ENCODE results near the gene SCARB1. TPM values are rescaled to one million over a fixed set of nuclear protein-coding genes. Genes with fewer than 3 reads are reported as not detected.
A peak's percentile ranks its signal among the peaks of the same experiment; 100 is the strongest.

The SCARB1 gene
- total and polyA plus RNA-seq, 9 of the 15 experiments (the other 6 are each of a cell fraction or from before 2014, with no cell fraction given): 0.56 to 157 (median 52.8) TPM

DNA sequence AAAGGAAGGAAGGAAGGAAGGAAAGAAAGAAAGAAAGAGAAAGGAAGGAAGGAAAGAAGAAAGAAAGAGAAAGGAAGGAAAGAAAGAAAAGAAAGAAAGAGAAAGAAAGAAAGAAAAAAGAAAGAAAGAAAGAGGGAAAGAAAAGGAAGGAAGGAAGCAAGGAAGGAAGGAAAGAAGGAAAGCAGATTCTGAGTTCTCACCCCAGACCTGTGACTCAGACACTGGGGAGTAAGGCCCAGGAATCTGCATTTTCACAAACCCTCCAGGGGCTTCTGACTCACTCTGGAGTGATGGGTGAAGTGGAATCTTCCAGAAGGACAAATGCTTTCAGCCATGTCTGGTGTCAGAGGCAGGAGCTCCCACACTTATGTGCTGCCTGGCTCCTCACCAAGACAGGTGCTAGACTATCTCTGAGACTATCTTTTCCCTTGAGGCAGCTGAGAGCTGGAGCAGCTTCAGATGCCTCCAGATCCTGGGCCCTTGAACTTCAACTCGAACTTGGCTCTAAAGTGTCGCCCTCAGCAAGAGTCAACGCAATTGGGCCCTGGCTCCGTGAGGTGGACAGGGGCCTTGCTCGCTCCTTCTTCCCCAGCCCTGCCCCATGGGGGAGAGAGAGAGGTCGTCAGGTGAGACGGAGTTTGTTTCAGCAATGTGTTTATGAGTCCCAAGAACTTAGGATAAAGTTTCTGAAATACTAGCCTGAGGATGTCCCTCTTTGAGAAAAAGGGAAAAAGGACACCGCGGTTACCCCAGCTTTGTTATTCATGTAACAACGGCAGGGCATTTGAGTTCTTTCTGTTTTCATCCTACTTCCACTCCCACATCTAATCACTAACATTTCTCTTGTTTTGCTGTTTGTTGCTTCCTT, 19.8 kb upstream of the SCARB1 start (continued):
- TF ChIP-seq, protein P1, sequence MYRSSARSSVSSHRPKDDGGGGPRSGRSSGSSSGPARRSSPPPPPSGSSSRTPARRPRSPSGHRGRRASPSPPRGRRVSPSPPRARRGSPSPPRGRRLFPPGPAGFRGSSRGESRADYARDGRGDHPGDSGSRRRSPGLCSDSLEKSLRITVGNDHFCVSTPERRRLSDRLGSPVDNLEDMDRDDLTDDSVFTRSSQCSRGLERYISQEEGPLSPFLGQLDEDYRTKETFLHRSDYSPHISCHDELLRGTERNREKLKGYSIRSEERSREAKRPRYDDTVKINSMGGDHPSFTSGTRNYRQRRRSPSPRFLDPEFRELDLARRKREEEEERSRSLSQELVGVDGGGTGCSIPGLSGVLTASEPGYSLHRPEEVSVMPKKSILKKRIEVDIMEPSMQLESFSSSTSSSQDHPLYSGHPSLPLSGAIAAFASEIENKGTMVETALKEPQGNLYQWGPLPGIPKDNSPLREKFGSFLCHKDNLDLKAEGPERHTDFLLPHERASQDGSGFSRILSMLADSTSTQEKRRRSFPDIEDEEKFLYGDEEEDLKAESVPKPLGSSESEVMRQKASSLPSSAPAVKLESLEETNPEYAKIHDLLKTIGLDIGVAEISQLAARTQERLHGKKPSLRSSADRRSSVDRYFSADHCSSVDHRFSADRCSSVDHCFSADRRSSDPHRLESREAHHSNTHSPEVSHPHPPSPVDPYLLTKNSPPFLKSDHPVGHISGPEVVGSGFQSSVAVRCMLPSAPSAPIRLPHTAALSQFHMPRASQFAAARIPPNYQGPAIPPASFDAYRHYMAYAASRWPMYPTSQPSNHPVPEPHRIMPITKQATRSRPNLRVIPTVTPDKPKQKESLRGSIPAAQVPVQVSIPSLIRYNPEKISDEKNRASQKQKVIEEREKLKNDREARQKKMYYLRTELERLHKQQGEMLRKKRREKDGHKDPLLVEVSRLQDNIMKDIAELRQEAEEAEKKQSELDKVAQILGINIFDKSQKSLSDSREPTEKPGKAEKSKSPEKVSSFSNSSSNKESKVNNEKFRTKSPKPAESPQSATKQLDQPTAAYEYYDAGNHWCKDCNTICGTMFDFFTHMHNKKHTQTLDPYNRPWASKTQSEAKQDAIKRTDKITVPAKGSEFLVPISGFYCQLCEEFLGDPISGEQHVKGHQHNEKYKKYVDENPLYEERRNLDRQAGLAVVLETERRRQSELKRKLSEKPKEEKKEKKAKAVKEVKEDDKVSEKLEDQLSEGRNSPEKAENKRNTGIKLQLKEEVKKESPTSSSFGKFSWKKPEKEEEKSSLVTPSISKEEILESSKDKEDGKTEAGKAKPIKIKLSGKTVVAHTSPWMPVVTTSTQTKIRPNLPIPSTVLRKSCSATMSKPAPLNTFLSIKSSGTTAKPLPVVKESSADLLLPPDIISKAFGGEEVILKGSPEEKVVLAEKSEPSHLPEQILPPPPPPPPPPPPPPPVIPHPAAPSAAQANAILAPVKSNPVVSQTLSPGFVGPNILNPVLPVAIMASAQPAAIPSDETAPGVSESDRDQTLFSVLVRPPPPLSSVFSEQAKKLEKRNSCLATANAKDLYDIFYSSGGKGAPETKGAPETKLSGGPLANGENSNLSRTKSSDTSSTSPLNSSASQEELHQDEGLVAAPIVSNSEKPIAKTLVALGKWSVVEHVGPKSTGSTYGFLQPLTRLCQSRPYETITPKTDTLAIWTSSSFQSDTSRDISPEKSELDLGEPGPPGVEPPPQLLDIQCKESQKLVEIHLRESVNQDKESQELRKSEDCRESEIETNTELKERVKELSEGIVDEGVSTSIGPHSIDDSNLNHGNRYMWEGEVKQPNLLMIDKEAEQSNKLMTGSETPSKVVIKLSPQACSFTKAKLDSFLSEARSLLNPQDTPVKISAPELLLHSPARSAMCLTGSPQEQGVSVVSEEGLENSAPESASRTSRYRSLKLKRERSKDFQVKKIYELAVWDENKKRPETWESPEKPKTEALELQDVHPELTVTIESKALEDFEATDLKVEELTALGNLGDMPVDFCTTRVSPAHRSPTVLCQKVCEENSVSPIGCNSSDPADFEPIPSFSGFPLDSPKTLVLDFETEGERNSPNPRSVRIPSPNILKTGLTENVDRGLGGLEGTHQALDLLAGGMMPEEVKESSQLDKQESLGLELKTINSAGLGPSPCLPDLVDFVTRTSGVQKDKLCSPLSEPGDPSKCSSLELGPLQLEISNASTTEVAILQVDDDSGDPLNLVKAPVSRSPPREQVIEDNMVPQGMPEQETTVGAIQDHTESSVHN (IDR thresholded peaks at IDR 0.05; ENCODE audit: borderline replicate concordance in 1 of 2, low read depth in 1 of 2): no peak
- TF ChIP-seq THRAP3 (IDR thresholded peaks at IDR 0.05; ENCODE audit: borderline replicate concordance) (0 out of 2 replicates have a peak, but pooled peaks have one; percentile 49), MTA3 (IDR thresholded peaks at IDR 0.05; ENCODE audit: borderline replicate concordance) (no peak), TEAD2 (tag; IDR thresholded peaks at IDR 0.05) (no peak), SAP30 (IDR thresholded peaks at IDR 0.05; ENCODE audit: borderline replicate concordance, insufficient read depth, low read depth, low read length, poor library complexity, severe bottlenecking) (no peak), KLF10 (CRISPR knock-in tag; IDR thresholded peaks at IDR 0.05) (no peak), JUN (IDR thresholded peaks at IDR 0.05; ENCODE audit: borderline replicate concordance, low read depth, low read length) (peak; percentile 71), JUN (CRISPR knock-in tag; IDR thresholded peaks at IDR 0.05; ENCODE audit: borderline replicate concordance) (no peak), SMARCC2 (IDR thresholded peaks at IDR 0.05; ENCODE audit: low read depth) (peak; percentile 40; the same call in 1 of the 2 replicates), GATAD2A (IDR thresholded peaks at IDR 0.05) (peak; percentile 90), CSDE1 (IDR thresholded peaks at IDR 0.05) (peak in 1 of 2 experiments; percentile 77; a peak in 1 of 4 replicates), NBN (IDR thresholded peaks at IDR 0.05; ENCODE audit: low read depth) (0 out of 2 replicates have a peak, but pooled peaks have one; percentile 65), GABPB1 (CRISPR knock-in tag; IDR thresholded peaks at IDR 0.05) (no peak), ARHGAP35 (IDR thresholded peaks at IDR 0.05; ENCODE audit: partially characterized antibody) (peak; percentile 80)
- TF ChIP-seq, protein P2, sequence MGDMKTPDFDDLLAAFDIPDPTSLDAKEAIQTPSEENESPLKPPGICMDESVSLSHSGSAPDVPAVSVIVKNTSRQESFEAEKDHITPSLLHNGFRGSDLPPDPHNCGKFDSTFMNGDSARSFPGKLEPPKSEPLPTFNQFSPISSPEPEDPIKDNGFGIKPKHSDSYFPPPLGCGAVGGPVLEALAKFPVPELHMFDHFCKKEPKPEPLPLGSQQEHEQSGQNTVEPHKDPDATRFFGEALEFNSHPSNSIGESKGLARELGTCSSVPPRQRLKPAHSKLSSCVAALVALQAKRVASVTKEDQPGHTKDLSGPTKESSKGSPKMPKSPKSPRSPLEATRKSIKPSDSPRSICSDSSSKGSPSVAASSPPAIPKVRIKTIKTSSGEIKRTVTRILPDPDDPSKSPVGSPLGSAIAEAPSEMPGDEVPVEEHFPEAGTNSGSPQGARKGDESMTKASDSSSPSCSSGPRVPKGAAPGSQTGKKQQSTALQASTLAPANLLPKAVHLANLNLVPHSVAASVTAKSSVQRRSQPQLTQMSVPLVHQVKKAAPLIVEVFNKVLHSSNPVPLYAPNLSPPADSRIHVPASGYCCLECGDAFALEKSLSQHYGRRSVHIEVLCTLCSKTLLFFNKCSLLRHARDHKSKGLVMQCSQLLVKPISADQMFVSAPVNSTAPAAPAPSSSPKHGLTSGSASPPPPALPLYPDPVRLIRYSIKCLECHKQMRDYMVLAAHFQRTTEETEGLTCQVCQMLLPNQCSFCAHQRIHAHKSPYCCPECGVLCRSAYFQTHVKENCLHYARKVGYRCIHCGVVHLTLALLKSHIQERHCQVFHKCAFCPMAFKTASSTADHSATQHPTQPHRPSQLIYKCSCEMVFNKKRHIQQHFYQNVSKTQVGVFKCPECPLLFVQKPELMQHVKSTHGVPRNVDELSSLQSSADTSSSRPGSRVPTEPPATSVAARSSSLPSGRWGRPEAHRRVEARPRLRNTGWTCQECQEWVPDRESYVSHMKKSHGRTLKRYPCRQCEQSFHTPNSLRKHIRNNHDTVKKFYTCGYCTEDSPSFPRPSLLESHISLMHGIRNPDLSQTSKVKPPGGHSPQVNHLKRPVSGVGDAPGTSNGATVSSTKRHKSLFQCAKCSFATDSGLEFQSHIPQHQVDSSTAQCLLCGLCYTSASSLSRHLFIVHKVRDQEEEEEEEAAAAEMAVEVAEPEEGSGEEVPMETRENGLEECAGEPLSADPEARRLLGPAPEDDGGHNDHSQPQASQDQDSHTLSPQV (IDR thresholded peaks at IDR 0.05): peak; percentile 52; the same call in 1 of the 2 replicates
